SKM-1 treated with dmso at 0.1 percent for 144 hours (cell line): ENCODE results near the gene GAN.
"Not testable (repeated sequence)": the region's sequence is repeated elsewhere in the genome, so short reads cannot be mapped to it uniquely, and the experiment has no call there.

Source experiments
- DNase-seq: peaks from one replicate; lab custom pipeline; 2025; ENCODE audit not compliant: unreplicated experiment; lab: John Stamatoyannopoulos, UW

The GAN gene

GRCh38 chr16:81296631-81297030, 18.1 kb upstream of the GAN start:
- no peak for DNase-seq

GRCh38 chr16:81307770-81308169, 7.0 kb upstream of the GAN start:
- DNase-seq, result no peak

DNA sequence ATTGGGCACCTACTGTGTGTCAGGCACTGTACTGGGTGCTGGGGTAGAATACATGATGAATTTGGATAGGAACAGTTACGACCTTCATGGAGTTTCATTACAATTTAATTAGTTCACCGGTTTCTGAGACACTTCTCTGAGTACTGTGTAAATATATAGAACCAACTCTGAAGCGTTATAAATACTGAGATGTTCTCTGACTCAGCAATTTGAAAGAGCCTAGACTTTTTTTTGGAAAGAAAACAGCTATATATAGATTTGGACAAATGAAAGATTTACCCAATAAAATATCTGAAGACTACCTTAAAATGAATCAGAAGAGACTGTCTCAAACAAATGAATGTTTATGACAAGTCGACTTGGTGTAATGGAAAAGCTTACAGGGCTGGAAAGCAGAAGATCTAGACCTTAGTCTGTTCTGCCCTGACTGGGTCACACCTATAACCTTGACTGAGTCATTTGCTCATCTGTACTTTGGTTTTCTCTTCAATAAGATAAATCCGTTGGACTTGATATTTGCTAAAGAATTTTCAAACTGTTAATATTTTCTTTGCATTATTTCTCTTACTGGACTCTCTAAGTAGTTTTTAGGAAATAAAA, 4.6 kb upstream of the GAN start:
- DNase-seq, result no peak

- no peak for DNase-seq
Measured at GRCh38 chr16:81311762-81312161, 3.0 kb upstream of the GAN start.

DNA sequence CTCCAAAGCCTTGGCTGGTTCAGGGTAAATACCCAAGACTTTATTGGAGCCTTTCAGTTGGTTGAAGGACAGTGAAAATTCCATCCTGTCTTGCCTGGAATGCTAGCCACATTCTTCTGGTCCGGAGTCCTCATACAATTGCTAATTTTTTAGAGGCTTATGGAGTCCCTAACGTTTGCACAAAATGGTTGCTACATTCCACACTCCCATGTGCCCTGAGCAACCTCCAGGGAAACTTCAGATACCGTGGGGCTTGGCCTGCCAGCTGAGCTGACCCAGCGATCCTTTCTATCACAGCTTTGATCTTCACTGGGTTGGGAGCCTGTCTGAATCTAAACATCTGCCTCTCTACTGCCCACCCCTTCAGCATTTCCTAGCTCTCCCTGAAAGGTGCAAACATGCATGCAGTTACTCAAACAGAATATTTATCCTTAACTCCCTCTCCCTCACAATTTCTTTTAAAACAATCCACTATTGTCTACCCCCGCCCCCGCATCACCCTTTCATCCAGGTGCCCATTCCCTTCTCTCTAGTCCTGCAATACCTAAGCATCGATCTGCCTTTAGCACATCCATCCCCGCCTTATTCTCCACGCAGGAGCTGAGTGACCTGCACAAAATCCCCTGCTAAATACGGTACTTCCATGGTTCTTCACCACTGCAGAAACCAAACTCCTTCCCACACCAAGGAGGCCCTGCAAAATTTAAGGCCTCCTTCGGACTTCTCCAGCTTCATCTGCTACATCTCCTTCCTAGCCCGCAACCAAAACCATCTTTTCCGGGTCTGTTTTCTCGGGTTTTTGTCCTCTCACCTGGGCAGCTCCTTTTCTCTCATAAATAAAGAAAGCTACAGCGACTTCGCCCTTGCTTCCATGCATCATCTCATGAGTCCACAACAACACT, 810 bp upstream of the GAN start:
- DNase-seq, result no peak

- DNase-seq, result no peak
Measured at GRCh38 chr16:81315271-81316175, 761 bp downstream of the GAN start.

DNA sequence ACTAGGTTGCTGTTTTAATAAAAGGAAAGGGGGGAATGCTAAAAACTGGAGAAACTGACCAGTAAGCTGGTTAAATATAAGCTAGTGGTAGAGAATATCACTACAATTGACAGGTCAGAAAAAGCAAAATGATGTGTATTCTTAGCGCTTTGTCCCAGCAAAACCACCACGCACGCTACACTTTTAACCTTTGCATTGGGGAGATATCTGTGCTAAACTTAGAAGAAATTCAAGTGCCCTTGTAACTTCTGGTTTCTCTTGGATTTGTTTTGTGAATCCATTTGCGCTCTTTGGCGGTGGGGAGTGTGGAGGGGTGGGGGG, 1.4 kb downstream of the GAN start:
- no peak for DNase-seq

DNA sequence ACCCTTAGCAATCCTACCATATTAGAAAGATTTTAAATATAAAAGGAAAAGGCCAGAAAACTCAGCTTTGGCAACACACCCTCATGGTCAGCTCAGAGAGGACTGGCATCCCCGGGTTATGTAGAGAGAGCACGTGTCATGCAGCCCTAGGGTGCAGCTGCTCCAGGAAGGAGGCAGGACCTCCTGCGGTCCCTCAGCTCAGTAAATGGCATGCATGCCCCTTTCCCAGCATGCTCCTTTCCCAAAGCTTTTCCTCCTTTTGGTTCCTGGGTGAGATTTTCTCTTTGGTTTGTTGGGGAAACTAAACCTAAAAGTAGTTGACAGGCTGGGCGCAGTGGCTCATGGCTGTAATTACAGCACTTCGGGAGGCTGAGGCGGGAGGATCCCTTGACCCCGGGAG, 3.9 kb downstream of the GAN start:
- DNase-seq, result no peak

DNA sequence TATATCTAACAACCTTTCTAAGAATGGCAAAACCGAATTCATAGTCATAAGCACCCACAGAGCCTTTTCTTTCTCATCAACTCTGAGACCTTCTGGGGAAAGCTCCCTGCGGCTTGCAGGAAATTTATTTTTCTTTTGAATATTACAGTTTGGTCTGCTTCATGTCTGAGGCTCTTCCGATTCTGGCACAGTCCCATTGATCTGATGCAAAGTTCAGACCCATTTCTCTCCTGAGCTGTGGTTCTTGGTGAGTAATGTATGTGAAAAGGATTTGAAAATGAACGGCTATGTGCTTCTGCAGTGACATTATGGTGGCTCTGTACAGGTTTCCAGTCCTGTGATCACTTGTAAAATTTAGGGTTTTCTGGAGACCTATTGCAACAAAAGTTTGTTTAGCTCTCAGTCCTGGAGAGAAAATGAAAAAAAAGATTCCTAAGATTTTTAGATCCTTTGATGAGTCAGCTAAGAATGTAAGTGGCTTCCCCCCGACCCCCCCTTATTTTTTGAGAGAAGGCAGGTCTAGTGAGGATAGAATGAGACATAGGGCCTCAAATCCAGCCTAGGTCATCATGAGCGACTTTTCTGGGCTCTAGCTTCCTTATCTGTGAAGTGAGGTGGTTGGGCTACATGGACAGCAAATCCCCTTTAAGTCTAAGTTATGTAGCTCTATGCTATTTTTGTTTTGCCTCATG, 4.6 kb downstream of the GAN start:
- DNase-seq, result no peak

GRCh38 chr16:81321039-81321438, 6.3 kb downstream of the GAN start:
- DNase-seq, result no peak

DNA sequence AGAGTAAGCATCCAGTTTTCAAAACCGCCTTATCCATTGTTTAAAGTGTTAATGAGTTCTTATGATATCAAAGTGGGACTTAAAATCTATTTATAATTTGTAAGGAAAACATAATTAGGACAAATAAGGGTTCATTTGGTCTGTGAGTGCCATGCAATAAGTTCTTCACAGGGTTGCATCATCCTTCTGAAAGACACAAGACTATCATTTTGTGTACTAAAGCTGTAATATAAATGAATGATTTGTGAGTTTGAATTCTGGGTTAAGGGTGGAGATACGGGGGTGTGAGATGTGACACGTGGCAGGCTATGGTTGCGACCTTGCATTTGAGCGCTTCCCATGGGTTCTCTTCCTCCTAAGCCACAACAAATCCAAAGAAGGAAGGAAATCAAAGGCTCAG, 6.8 kb downstream of the GAN start:
- no peak for DNase-seq

- no peak for DNase-seq
Measured at GRCh38 chr16:81324808-81325207, 10.0 kb downstream of the GAN start.

DNA sequence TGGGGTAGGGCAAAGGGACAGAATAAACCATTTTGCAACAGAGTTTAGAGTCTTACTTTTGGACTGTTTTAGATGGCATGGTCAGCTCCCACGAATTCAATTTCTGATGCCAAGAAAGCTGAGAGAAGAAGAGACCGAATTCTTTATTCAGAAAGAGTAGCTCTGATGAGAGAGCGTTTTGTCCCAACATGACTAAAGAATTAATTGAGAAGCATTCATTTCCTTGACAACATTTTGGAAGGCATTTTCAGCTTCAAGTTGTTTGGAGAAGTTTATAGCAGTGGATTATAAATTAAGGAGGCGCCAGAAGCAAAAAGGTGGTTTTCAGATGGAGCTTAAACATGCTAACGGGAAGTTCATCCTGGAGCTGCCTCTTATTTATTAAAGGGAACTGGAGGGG, 12.2 kb downstream of the GAN start:
- DNase-seq, result no peak

DNA sequence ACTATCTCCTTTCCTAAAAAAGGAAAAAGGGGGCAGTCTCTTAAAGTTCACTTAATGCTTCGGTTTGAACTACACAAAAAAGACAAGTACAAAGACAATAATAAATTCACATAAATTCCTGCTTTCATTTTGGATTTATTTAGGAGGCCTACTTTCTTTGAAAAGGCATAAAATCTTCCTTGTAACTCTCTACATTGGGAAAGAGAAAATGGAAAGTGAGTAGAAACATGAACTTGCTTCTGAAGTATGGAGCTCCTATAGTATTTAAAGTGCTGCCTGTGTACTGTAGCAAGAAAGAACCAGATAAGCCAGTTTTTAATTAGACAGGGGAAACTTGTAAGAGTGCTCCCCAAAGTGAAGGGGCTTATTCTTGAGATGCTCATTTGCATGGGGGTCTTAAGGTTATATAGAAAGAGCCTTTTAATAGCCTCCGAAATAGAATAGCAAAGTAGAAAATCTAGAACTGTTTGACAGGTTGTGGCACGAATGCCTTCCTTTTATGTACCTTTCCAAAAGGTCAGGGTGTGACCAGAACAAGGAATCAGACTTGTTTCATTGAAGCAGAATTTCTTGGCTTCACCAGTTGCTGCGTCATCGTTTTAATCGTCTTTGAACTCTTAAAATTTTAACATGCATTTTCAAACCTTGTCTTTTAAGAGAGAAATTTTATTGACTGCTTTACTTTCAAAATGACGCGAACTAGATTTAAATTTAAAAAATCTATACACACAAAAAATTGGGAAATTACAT, 12.9 kb downstream of the GAN start:
- DNase-seq, result no peak

GRCh38 chr16:81329947-81330346, 15.2 kb downstream of the GAN start:
- DNase-seq, result no peak

- no peak for DNase-seq
Measured at GRCh38 chr16:81333356-81333755, 18.6 kb downstream of the GAN start.

GRCh38 chr16:81335669-81336068, 20.9 kb downstream of the GAN start:
- DNase-seq, result no peak

GRCh38 chr16:81337097-81337496, 22.3 kb downstream of the GAN start:
- no peak for DNase-seq

DNA sequence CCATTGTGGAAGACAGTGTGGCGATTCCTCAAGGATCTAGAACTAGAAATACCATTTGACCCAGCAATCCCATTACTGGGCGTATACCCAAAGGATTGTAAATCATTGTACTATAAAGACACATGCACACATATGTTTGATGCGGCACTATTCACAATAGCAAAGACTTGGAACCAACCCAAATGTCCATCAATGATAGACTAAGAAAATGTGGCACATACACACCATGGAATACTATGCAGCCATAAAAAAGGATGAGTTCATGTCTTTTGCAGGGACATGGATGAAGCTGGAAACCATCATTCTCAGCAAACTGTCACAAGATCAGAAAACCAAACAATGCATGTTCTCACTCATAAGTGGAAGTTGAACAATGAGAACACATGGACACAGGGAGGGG, 30.4 kb downstream of the GAN start:
- not testable (repeated sequence) for DNase-seq

DNA sequence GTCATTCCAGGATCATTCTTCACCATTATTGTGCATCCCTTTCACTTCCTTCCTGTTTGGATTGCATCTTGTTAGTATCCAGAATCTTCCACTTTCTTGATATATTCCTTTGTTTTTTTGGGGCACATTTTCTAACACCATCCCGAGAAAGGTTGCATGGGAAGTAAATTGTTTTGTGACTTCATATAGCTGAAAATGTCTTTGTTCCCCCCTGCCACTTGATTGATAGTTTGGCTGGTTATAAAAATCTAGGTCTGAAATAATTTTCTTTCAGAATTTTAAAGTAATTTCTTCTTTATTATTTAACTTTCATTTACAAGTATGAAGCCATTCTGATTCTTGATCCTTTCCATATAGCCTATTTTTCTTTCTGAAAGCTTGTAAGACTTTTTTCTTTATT, 32.7 kb downstream of the GAN start:
- DNase-seq, result no peak
